ENCODE data around the gene SH2D4B. TPM values are rescaled to one million over a fixed set of nuclear protein-coding genes. Genes with fewer than 3 reads are reported as not detected.

SH2D4B gene
- total RNA-seq, 2 experiments from 2014 or later, result 0.03 TPM; not detected in 1

GRCh38 chr10:80588546-80588945, 50.8 kb downstream of the SH2D4B start:
- no peak overlapping the region for H2AFZ ChIP-seq (ENCODE audit: low read length)
- BruUV-seq (replicated peaks), result no TSS peak
- CTCF ChIA-PET (ENCODE audit: unreplicated experiment), result no interaction called here
- no peak overlapping the region for H3K4me2 ChIP-seq (ENCODE audit: low read length)
- intact Hi-C loops (cut with micrococcal nuclease; ENCODE audit: unreplicated experiment), result no loop called here
- no peaks in the 10 kb centered on the region for H4K20me1 ChIP-seq (ENCODE audit: insufficient read depth, low read length)
- no peak for DNase-seq (ENCODE audit: low spot score)
- H3K9me2 ChIP-seq (ENCODE audit: insufficient read depth, low read length), result no peaks in the 10 kb centered on the region
- no peak overlapping the region for H3K27ac ChIP-seq (ENCODE audit: low read depth, low read length, poor library complexity, severe bottlenecking)
- no peaks in the 10 kb centered on the region for H3K79me2 ChIP-seq (ENCODE audit: insufficient read depth, low read depth, low read length)
- POLR2A ChIA-PET, result interaction anchor here (1.0 to 1.1 kb wide), 2 partner anchors 10 to 62 kb away, joined by 3 read pairs; no protein-coding TSS in a partner anchor
- H3K9me3 ChIP-seq (ENCODE audit: low read length), result no peaks in the 10 kb centered on the region
- H3K36me3 ChIP-seq (ENCODE audit: insufficient read depth, low read length), result no peaks in the 10 kb centered on the region
- TF ChIP-seq EZH2phosphoT487 (IDR thresholded peaks at IDR 0.05; ENCODE audit: borderline replicate concordance, low read depth, low read length), result no peak
- no peak for TF ChIP-seq CTCF (conservative IDR thresholded peaks at IDR 0.05; ENCODE audit: low read length)
- no peaks in the 10 kb centered on the region for H3K4me1 ChIP-seq (ENCODE audit: insufficient read depth, low read length, poor library complexity, severe bottlenecking)
- no peak overlapping the region for H3K4me3 ChIP-seq (ENCODE audit: low read depth, low read length, poor library complexity, severe bottlenecking)

- Histone ChIP-seq H3K79me2 (ENCODE audit: insufficient read depth, low read depth, low read length) (no peaks in the 10 kb centered on the region), H3K27ac (ENCODE audit: low read depth, low read length, poor library complexity, severe bottlenecking) (no peak overlapping the region), H3K4me3 (ENCODE audit: low read depth, low read length, poor library complexity, severe bottlenecking) (no peak overlapping the region), H2AFZ (ENCODE audit: low read length) (no peak overlapping the region), H3K4me1 (ENCODE audit: insufficient read depth, low read length, poor library complexity, severe bottlenecking) (no peaks in the 10 kb centered on the region), H4K20me1 (ENCODE audit: insufficient read depth, low read length) (no peaks in the 10 kb centered on the region), H3K9me2 (ENCODE audit: insufficient read depth, low read length) (no peaks in the 10 kb centered on the region), H3K9me3 (ENCODE audit: low read length) (no peaks in the 10 kb centered on the region), H3K4me2 (ENCODE audit: low read length) (no peak overlapping the region), H3K36me3 (ENCODE audit: insufficient read depth, low read length) (no peaks in the 10 kb centered on the region)
- DNase-seq (ENCODE audit: low spot score), result no peak
- no TSS peak for BruUV-seq (replicated peaks)
- intact Hi-C loops (cut with micrococcal nuclease; ENCODE audit: unreplicated experiment), result no loop called here
- TF ChIP-seq EZH2phosphoT487 (IDR thresholded peaks at IDR 0.05; ENCODE audit: borderline replicate concordance, low read depth, low read length) (no peak), CTCF (conservative IDR thresholded peaks at IDR 0.05; ENCODE audit: low read length) (no peak)
- POLR2A ChIA-PET, result no interaction called here
- CTCF ChIA-PET (ENCODE audit: unreplicated experiment), result no interaction called here
Observed at GRCh38 chr10:80589726-80590373, 52.1 kb downstream of the SH2D4B start.

GRCh38 chr10:80590585-80591125, 53.0 kb downstream of the SH2D4B start:
- no peak overlapping the region for H3K4me3 ChIP-seq (ENCODE audit: low read depth, low read length, poor library complexity, severe bottlenecking)
- H3K36me3 ChIP-seq (ENCODE audit: insufficient read depth, low read length), result no peaks in the 10 kb centered on the region
- TF ChIP-seq CTCF (conservative IDR thresholded peaks at IDR 0.05; ENCODE audit: low read length) (no peak), EZH2phosphoT487 (IDR thresholded peaks at IDR 0.05; ENCODE audit: borderline replicate concordance, low read depth, low read length) (no peak)
- intact Hi-C loops (cut with micrococcal nuclease; ENCODE audit: unreplicated experiment), result no loop called here
- no peak for DNase-seq (ENCODE audit: low spot score)
- H2AFZ ChIP-seq (ENCODE audit: low read length), result no peak overlapping the region
- no peak overlapping the region for H3K4me2 ChIP-seq (ENCODE audit: low read length)
- no peaks in the 10 kb centered on the region for H3K9me3 ChIP-seq (ENCODE audit: low read length)
- H3K4me1 ChIP-seq (ENCODE audit: insufficient read depth, low read length, poor library complexity, severe bottlenecking), result no peaks in the 10 kb centered on the region
- no peak overlapping the region for H3K27ac ChIP-seq (ENCODE audit: low read depth, low read length, poor library complexity, severe bottlenecking)
- H3K9me2 ChIP-seq (ENCODE audit: insufficient read depth, low read length), result no peaks in the 10 kb centered on the region
- no peaks in the 10 kb centered on the region for H3K79me2 ChIP-seq (ENCODE audit: insufficient read depth, low read depth, low read length)
- ChIA-PET POLR2A (no interaction called here), CTCF (ENCODE audit: unreplicated experiment) (no interaction called here)
- no TSS peak for BruUV-seq (replicated peaks)
- H4K20me1 ChIP-seq (ENCODE audit: insufficient read depth, low read length), result no peaks in the 10 kb centered on the region

Data from OCI-LY7 (cell line).